IMR-90 (cell line): ENCODE data around the gene ELFN1. TPM values are rescaled to one million over a fixed set of nuclear protein-coding genes. Genes with fewer than 3 reads are reported as not detected.

Experiments
- ATAC-seq: fragments of 200-7000 bp; cut with Tn5 transposase; 2 replicates; pipeline ENCODE4 v1.9.1; 2020; ENCODE audit warnings: low read depth, mild to moderate bottlenecking, moderate library complexity
- BruUV-seq: library from RNA; stranded (reverse); fragments of 400-500 nt; replicated peaks from 2 replicates; lab custom pipeline; 2021; lab: Mats Ljungman, UMichigan
- CTCF ChIA-PET: fragments of 300-600 bp; formaldehyde crosslinking; extraction: SDS; loops from one replicate; lab custom pipeline; 2021; ENCODE audit warnings: antibody characterized with exemption; lab: Yijun Ruan, JAX
- POLR2A ChIA-PET: fragments of 300-600 bp; sonication (Branson Sonifier 250); formaldehyde crosslinking; loops from one replicate; lab custom pipeline; 2022; ENCODE audit warnings: antibody characterized with exemption; ENCODE audit not compliant: unreplicated experiment; lab: Charles Lee
- DNase-seq: peaks from one replicate; pipeline ENCODE4 v3.0.0; 2013
- H2AFZ ChIP-seq: replicated peaks from 2 replicates; pipeline ENCODE3; 2013; ENCODE audit warnings: low read length, mild to moderate bottlenecking; ENCODE audit not compliant: poor library complexity
- H2AK5ac ChIP-seq: 2 replicates; pipeline ENCODE4 v1.6.1; 2013; ENCODE audit warnings: low read depth, low read length, inconsistent platforms
- H2AK9ac ChIP-seq: replicated peaks from 2 replicates; pipeline ENCODE3; 2013; ENCODE audit warnings: mild to moderate bottlenecking, low read depth, low read length, moderate library complexity; ENCODE audit not compliant: poor library complexity
- H2BK120ac ChIP-seq: 2 replicates; pipeline ENCODE4 v1.6.1; 2013; ENCODE audit warnings: low read depth, low read length, inconsistent platforms
- H2BK15ac ChIP-seq: 3 replicates; pipeline ENCODE4 v1.6.1; 2013; ENCODE audit warnings: low read depth, low read length, inconsistent platforms
- H2BK20ac ChIP-seq: 2 replicates; pipeline ENCODE4 v1.6.1; 2013; ENCODE audit warnings: low read depth, mild to moderate bottlenecking, inconsistent platforms, low read length, moderate library complexity
- H2BK5ac ChIP-seq: 2 replicates; pipeline ENCODE4 v1.6.1; 2013; ENCODE audit warnings: mild to moderate bottlenecking, low read depth, low read length, inconsistent platforms; ENCODE audit not compliant: poor library complexity, severe bottlenecking
- H3K14ac ChIP-seq: replicated peaks from 2 replicates; pipeline ENCODE4 v1.6.1; 2013; ENCODE audit warnings: low read depth, low read length, inconsistent platforms
- H3K18ac ChIP-seq: 2 replicates; pipeline ENCODE4 v1.6.1; 2013; ENCODE audit warnings: low read depth, low read length, control low read depth
- H3K23ac ChIP-seq: 2 replicates; pipeline ENCODE4 v1.6.1; 2013; ENCODE audit warnings: low read depth, low read length, inconsistent platforms
- H3K27ac ChIP-seq: 2 replicates; pipeline ENCODE4 v1.5.1; 2013; ENCODE audit warnings: mild to moderate bottlenecking, control low read depth, low read length; ENCODE audit not compliant: insufficient read depth
- H3K27me3 ChIP-seq: 2 replicates; pipeline ENCODE4 v1.6.1; 2013; ENCODE audit warnings: low read length; ENCODE audit not compliant: control insufficient read depth, insufficient read depth
- H3K36me3 ChIP-seq: 2 replicates; pipeline ENCODE4 v1.6.1; 2013; ENCODE audit warnings: low read length, mixed read lengths; ENCODE audit not compliant: control insufficient read depth, insufficient read depth
- H3K4ac ChIP-seq: 2 replicates; pipeline ENCODE4 v1.6.1; 2013; ENCODE audit warnings: low read depth, low read length, inconsistent platforms
- H3K4me1 ChIP-seq: 2 replicates; pipeline ENCODE4 v1.6.1; 2013; ENCODE audit warnings: low read length, mixed read lengths; ENCODE audit not compliant: control insufficient read depth, insufficient read depth
- H3K4me2 ChIP-seq: 2 replicates; pipeline ENCODE4 v1.6.1; 2013; ENCODE audit warnings: low read depth, mild to moderate bottlenecking, control low read depth, low read length, moderate library complexity
- H3K4me3 ChIP-seq: 2 replicates; pipeline ENCODE4 v1.5.1; 2013; ENCODE audit warnings: low read depth, mild to moderate bottlenecking, control low read depth, low read length, moderate library complexity; ENCODE audit not compliant: insufficient read depth
- H3K56ac ChIP-seq: 2 replicates; pipeline ENCODE4 v1.6.1; 2013; ENCODE audit warnings: low read length, inconsistent platforms; ENCODE audit not compliant: insufficient read depth; ENCODE audit errors: extremely low read depth
- H3K79me1 ChIP-seq, 2 experiments: 2 replicates each; pipeline ENCODE4 v1.6.1; 2013; ENCODE audit warnings: low read length in 2 of 2, inconsistent platforms in 1 of 2, low read depth in 1 of 2
- H3K9ac ChIP-seq: 2 replicates; pipeline ENCODE4 v1.6.1; 2013; ENCODE audit warnings: low read depth, low read length, control low read depth
- H3K9me1 ChIP-seq: 2 replicates; pipeline ENCODE4 v1.6.1; 2013; ENCODE audit warnings: low read length, inconsistent platforms; ENCODE audit not compliant: insufficient read depth
- H3K9me3 ChIP-seq: 2 replicates; pipeline ENCODE4 v1.6.1; 2013; ENCODE audit warnings: low read length; ENCODE audit not compliant: control insufficient read depth, insufficient read depth
- H4K20me1 ChIP-seq: 2 replicates; pipeline ENCODE4 v1.6.1; 2013; ENCODE audit warnings: low read length, inconsistent platforms; ENCODE audit not compliant: insufficient read depth
- H4K5ac ChIP-seq: 2 replicates; pipeline ENCODE4 v1.6.1; 2013; ENCODE audit warnings: mild to moderate bottlenecking, low read depth, low read length, control low read depth
- H4K8ac ChIP-seq, 2 experiments: 2 replicates each; pipeline ENCODE4 v1.6.1; 2013; ENCODE audit warnings: low read depth in 2 of 2, low read length in 2 of 2, control low read depth in 1 of 2, inconsistent platforms in 1 of 2
- H4K91ac ChIP-seq: 2 replicates; pipeline ENCODE4 v1.6.1; 2013; ENCODE audit warnings: low read depth, low read length, inconsistent platforms; ENCODE audit not compliant: insufficient read depth
- BHLHE40 ChIP-seq: fragments of 150-350 bp; IDR thresholded peaks from 2 replicates; pipeline ENCODE4 v1.6.1; 2016; ENCODE audit warnings: mild to moderate bottlenecking, low read depth, low read length
- CEBPB ChIP-seq: IDR thresholded peaks from 2 replicates; pipeline ENCODE4 v1.6.1; 2012; ENCODE audit warnings: low read depth, low read length, improper control_type of control experiment
- CHD1 ChIP-seq: IDR thresholded peaks from 2 replicates; pipeline ENCODE4 v1.6.1; 2012; ENCODE audit warnings: low read depth, low read length, improper control_type of control experiment
- CTCF ChIP-seq: conservative IDR thresholded peaks from 2 replicates; pipeline ENCODE4 v1.5.1; 2012; ENCODE audit warnings: mild to moderate bottlenecking, low read depth, low read length, improper control_type of control experiment
- ELK1 ChIP-seq: fragments of 150-350 bp; IDR thresholded peaks from 2 replicates; pipeline ENCODE4 v1.6.1; 2016; ENCODE audit warnings: low read depth, mild to moderate bottlenecking, low read length, moderate library complexity, borderline replicate concordance
- FOS ChIP-seq: fragments of 150-350 bp; IDR thresholded peaks from 2 replicates; pipeline ENCODE4 v1.6.1; 2016; ENCODE audit warnings: low read depth, low read length
- MAFK ChIP-seq: IDR thresholded peaks from 2 replicates; pipeline ENCODE4 v1.6.1; 2012; ENCODE audit warnings: low read depth, low read length, improper control_type of control experiment
- MAZ ChIP-seq: IDR thresholded peaks from 2 replicates; pipeline ENCODE4 v1.6.1; 2012; ENCODE audit warnings: low read depth, mild to moderate bottlenecking, low read length, improper control_type of control experiment, moderate library complexity, borderline replicate concordance
- MXI1 ChIP-seq: IDR thresholded peaks from 2 replicates; pipeline ENCODE4 v1.6.1; 2012; ENCODE audit warnings: low read depth, mild to moderate bottlenecking, low read length, moderate library complexity, borderline replicate concordance
- NFE2L2 ChIP-seq: fragments of 150-350 bp; IDR thresholded peaks from 2 replicates; pipeline ENCODE4 v1.6.1; 2016; ENCODE audit warnings: low read depth, mild to moderate bottlenecking, low read length
- POLR2A ChIP-seq: IDR thresholded peaks from 2 replicates; pipeline ENCODE4 v1.6.1; 2012; ENCODE audit warnings: mild to moderate bottlenecking, low read depth, low read length
- RAD21 ChIP-seq: IDR thresholded peaks from 2 replicates; pipeline ENCODE4 v1.6.1; 2012; ENCODE audit warnings: low read length, improper control_type of control experiment
- RCOR1 ChIP-seq: IDR thresholded peaks from 2 replicates; pipeline ENCODE4 v1.6.1; 2012; ENCODE audit warnings: mild to moderate bottlenecking, low read length, improper control_type of control experiment; ENCODE audit not compliant: insufficient replicate concordance
- RFX5 ChIP-seq: IDR thresholded peaks from 2 replicates; pipeline ENCODE4 v1.8.0; 2012; ENCODE audit warnings: low read depth, mild to moderate bottlenecking, low read length, moderate library complexity
- SMC3 ChIP-seq: fragments of 150-350 bp; IDR thresholded peaks from 2 replicates; pipeline ENCODE4 v1.6.1; 2016; ENCODE audit warnings: low read depth, mild to moderate bottlenecking, antibody characterized with exemption, low read length, moderate library complexity
- USF2 ChIP-seq: fragments of 150-350 bp; IDR thresholded peaks from 2 replicates; pipeline ENCODE4 v1.6.1; 2017; ENCODE audit warnings: mild to moderate bottlenecking, antibody characterized with exemption, low read length, low read depth
- WGBS, 2 experiments: methylation state at CpG; one replicate each; pipeline versions ENCODE4 v1.1.5 to v1.1.7; 2013; ENCODE audit warnings: missing lambda C conversion rate in 2 of 2; ENCODE audit not compliant: insufficient read length in 1 of 2; ENCODE audit errors: extremely low coverage in 2 of 2; 5-methylcytosine and 5-hydroxymethylcytosine counted together
- dilution Hi-C: fragments of 300-500 bp; cut with HindIII; formaldehyde crosslinking; loops from one replicate; pipeline ENCODE4 v1.14.3; 2018; ENCODE audit warnings: low sequenced_read_pairs; ENCODE audit not compliant: unreplicated experiment
- in situ Hi-C: fragments of 300-500 bp; cut with MboI; formaldehyde crosslinking; loops from 3 replicates; pipeline ENCODE4 v1.14.3; 2019; ENCODE audit warnings: low sequenced_read_pairs, inconsistent platforms, mixed read lengths
- intact Hi-C: fragments of 100-400 bp; cut with micrococcal nuclease; formaldehyde crosslinking; loops from 2 replicates; pipeline ENCODE4 v1.10.0; 2022
- polyA plus RNA-seq, 3 experiments: library from polyadenylated mRNA; depleted of rRNA; stranded (reverse); fragments of >200 nt; gene quantifications; 2 replicates each; pipeline ENCODE4 v1.2.3, GENCODE V29; 2012; ENCODE audit warnings: low replicate concordance in 1 of 3
- total RNA-seq: library from RNA; depleted of rRNA; stranded (reverse); fragments of >200 nt; gene quantifications from 2 replicates; pipeline ENCODE4 v1.2.3, GENCODE V29; 2012

The ELFN1 gene
- total and polyA plus RNA-seq, 2 of the 4 experiments (the other 2 are of a cell fraction) = 1.6 to 5.2 TPM

- Histone ChIP-seq H3K9me3 (no peaks in the 10 kb centered on the region), H3K36me3 (no peaks in the 10 kb centered on the region), H2BK20ac (no peak overlapping the region), H2AFZ (no peak overlapping the region), H2BK5ac (no peak overlapping the region), H2BK120ac (no peak overlapping the region), H3K4ac (no peak overlapping the region), H3K9me1 (no peaks in the 10 kb centered on the region), H2AK5ac (no peak overlapping the region), H2AK9ac (peak overlapping the region; percentile 42), H3K4me1 (no peaks in the 10 kb centered on the region), H3K79me1 (no peaks in the 10 kb centered on the region), H4K5ac (no peak overlapping the region), H4K91ac (no peak overlapping the region), H3K27me3 (peaks cover 10% of the 10 kb centered on the region; the same call in 1 of the 2 replicates), H3K9ac (no peak overlapping the region), H3K23ac (no peak overlapping the region), H3K4me3 (no peak overlapping the region), H2BK15ac (no peak overlapping the region), H3K27ac (no peak overlapping the region), H4K8ac (no peak overlapping the region), H3K14ac (no peak overlapping the region), H3K56ac (no peak overlapping the region), H3K18ac (no peak overlapping the region), H3K4me2 (no peak overlapping the region), H4K20me1 (no peaks in the 10 kb centered on the region; the same call in 1 of the 2 replicates)
- TF ChIP-seq NFE2L2 (no peak), CEBPB (no peak), MXI1 (no peak), USF2 (no peak), SMC3 (no peak), RAD21 (no peak), FOS (no peak), CHD1 (no peak), ELK1 (no peak), BHLHE40 (no peak), MAFK (no peak), CTCF (no peak), POLR2A (no peak), RCOR1 (no peak), MAZ (no peak), RFX5 (no peak)
- ATAC-seq (no peak), DNase-seq (no peak)
- dilution Hi-C loops = no loop called here
- intact Hi-C loops = no loop called here
- CTCF ChIA-PET = no interaction called here
- WGBS, 2 experiments = no CpG with 5 or more reads among the region's 14 CpGs
- BruUV-seq = no TSS peak
- POLR2A ChIA-PET = no interaction called here
- in situ Hi-C loops = no loop called here
Measured at GRCh38 chr7:1735262-1735661, 65.2 kb downstream of the ELFN1 start.
